Smooth muscle cell of the brain vasculature (primary cell): Measurements from ENCODE around the gene PCSK5.

Experiments
- DNase-seq: peaks from one replicate; pipeline ENCODE4 v3.0.0-alpha.2; 2012; ENCODE audit warnings: low read depth, low spot score

PCSK5 gene

DNA sequence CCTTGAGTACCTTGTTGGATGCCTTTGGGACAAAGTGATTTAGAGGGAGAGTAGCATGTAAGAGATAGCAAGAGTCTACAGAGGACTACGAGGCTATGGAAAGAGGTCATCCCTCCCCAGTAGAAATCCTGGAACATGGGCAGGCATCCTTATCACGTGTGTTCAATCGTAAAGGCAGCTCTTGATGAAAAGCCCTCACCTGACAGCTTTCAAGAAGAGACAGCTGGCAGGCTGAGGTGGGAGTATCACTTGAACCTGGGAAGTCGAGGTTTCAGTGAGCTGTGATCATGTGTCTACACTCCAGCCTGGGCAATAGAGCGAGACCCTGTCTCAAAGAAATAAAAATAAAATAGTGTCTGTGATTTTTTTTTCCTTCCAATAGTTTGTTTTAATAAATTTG lies 112.6 kb downstream of the PCSK5 start:
- DNase-seq = no peak

DNA sequence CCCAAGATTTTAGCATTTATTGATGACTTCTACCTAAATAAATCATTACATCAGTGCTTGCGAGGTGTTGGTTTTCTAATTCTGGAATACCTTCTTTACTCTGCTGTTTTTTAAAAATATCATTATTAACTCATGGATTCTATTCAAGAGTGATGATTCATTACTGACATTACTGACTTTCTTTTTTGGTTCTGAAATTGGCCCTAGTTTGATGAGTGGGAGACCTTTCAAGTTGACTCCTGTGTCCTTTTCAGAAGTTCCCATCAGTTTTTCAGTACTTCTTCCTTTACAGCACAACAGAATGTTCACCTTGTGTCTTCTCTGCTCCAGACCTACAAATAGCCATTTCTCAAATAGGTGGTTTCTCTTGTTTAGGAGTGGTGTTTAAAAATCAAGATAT lies 114.1 kb downstream of the PCSK5 start:
- no peak for DNase-seq

DNA sequence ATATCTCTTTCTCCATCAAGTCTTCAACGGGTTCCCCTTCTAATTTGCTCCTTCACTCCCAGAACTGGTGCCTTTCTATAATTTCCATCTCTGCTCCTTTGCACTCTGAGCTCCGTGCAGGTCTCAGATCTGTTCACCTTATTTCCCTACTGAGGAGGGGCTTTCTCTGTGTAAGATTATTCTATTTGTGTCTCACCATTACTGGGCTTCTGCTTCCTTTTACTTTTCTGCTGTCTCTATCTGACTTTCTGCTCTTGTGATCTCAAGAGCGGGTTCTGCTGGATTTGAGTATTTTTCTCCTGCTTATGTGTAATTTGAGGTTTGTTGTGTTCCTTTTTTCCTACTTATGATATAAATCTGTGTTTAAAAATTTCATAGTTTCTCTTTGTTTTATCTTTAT lies 117.5 kb downstream of the PCSK5 start:
- DNase-seq = no peak

DNA sequence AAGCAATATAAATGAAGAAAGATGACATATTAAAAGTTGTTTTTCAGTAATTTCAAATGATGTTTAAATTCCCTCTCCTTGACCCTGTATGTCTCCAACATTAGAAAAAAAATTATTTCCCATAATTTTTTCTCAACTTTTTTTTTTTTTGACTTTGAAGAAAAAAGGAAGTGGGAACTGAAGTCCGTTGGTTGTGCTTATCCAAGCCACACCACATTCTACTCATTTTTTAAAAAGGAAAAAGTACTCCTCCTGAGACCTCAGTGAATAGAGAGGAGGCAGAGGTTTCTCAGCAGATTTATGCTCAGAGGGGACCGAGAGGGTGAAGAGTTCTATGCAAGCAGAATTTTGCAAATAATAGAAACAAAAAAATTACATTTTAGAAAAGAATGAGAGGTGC lies 123.3 kb downstream of the PCSK5 start:
- DNase-seq = no peak

DNA sequence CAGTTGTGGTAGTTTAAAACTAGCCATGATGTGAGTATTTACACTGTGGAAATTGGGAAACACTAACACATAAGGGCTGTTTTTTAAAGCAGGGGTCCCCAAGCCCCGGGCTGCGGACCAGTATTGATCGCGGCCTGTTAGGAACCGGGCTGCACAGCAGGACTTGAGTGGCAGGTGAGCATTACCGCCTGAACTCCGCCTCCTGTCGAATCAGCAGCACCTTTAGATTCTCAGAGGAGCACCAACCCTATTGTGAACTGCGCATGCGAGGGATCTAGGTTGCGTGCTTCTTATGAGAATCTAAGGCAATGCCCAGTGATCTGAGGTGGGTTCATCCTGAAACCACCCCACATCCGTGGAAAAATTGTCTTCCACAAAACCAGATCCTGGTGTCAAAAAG lies 127.8 kb downstream of the PCSK5 start:
- DNase-seq = no peak

DNA sequence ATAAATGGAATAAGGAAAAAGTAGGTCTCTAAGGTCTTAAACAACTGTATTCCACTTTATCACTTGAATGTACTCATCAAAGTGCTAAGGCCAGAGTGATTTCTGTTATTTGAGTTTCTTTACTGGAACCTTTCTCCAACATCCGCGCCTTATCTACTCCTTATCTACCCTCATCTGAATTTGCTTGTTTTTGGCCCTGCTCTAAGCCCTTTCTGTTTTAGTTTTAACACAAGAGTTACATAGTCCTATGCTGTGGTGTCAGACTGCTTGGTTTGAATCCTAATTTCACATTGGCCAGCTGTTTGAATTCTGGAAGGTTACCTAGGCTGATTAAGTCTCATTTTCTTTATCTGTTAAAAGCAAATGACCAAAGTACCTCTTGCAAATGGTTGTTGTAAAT lies 128.3 kb downstream of the PCSK5 start:
- DNase-seq = no peak

DNA sequence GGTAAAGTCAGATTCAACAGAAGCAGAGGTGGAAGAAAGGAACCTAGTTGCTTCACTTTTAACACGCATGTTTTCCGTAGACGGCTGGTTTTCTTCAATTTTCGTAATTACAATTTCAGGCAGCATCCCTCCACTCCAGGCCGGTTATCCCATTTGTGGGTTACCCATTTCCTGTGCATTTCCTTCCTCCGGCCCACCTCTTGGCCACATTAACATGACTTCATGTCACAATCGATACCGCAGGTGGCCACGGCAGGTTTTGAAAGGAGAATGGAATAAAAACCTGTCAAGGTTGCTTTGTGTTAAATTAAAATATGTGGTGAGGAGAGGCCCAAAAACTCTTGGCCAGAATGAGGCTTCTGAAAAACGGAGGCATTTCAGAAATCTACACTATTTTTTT lies 130.2 kb downstream of the PCSK5 start:
- no peak for DNase-seq

DNA sequence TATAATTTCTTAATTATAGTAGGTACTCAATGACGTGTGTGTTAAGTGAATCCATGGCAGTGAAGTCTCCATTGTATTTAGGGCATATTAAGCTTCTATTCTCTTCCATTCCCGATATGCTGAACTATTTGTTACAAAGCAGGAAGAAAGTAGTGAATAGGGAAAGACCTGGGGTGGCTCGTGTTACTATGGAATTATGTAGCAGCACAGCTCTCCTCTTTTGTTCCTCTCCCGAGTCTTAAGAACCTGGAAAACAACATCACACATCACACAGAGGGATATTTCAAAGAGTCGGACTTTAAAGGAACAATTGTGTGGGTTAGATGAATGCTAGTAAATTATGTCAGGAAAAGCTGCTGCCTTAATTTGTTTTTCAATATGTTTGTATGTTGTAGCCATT lies 131.8 kb downstream of the PCSK5 start:
- DNase-seq = no peak

DNA sequence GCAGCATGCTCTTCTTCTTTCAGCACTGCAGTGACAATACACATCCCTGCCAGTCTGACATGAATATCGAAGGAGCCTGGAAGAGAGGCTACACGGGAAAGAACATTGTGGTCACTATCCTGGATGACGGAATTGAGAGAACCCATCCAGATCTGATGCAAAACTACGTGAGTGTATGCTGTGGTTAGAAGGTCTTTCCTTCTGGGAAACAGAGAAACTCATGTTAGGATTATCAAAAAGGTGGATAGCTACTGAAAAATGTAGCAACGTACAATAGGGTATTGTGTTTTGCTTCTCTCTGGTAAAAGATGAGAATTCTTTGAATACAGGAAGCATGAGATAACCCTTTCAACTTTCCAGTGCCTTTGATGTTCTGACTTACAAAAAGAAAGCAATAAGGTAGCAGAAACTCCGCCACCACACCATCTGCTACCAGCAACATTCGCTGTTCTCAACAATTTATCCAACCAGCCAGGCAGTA lies 133.3 kb downstream of the PCSK5 start:
- no peak for DNase-seq

DNA sequence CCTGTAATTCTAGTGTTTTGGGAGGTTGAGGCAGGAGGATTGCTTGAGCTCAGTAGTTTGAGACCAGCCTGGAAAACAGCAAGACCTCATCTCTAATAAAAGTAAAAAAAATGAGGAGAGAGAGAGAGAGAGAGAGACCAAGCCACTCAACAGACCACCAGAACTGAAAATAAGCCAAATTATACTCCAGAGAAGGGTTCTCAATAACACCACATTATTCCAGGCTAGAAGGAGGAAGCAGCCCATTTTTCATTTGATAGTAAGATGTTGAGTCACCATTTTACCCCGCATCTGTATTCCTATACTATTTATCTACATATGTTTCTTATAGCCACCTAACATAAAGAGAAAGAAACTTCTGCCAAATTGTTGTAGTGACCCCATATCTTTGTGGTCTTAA lies 134.8 kb downstream of the PCSK5 start:
- no peak for DNase-seq

DNA sequence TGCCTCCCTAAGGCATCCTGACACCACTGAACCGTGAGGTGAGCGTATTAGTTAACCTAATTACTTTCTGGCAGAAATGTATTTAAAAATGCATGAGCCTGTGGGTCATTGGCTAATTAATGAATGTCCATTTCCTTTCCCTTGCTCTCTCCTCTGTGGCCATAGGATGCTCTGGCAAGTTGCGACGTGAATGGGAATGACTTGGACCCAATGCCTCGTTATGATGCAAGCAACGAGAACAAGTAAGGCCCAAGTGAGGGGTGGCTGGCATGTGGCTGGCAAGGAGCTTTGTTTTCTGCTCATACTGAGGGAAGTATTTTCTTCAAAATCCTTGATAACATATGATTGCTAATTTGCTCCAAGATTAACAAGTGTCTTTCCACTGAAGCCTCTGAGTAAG lies 136.3 kb downstream of the PCSK5 start:
- no peak for DNase-seq

DNA sequence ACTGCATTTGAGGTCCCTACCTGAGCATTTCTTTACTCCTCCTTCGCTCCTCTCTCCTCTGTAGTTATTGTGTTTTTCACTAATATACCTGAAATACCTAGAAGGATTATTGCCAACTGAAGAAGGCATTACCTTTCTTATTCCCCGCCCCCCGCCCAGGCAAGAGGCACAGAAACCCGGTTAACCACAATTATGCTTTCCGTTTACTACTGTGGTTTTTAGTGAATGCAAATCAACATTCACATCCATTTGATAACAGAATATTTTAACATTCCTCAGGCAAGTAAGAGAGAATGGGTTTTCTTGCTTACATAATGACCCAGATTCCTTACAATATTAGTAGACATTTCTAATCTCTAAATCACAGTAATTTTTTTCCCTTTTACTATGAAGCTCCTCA lies 136.9 kb downstream of the PCSK5 start:
- DNase-seq = no peak

DNA sequence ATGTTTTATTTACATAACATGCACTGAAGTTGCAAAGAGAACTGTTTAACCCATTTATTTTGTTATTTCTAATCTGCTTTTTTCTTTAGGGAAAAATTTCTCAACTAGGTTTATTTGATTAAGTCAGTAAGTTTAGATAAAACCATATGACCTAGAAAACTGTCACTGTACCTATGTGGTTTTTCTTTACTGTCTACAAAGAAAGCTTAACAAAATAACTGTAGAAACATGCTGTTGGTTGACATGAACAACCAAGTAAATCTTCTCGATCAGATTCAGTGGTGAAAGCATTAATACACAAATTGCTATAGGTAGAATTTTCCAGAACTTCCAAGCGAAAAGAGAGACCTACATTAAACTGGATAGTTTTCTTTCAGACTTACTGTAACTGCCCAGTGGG lies 137.4 kb downstream of the PCSK5 start:
- no peak for DNase-seq

DNA sequence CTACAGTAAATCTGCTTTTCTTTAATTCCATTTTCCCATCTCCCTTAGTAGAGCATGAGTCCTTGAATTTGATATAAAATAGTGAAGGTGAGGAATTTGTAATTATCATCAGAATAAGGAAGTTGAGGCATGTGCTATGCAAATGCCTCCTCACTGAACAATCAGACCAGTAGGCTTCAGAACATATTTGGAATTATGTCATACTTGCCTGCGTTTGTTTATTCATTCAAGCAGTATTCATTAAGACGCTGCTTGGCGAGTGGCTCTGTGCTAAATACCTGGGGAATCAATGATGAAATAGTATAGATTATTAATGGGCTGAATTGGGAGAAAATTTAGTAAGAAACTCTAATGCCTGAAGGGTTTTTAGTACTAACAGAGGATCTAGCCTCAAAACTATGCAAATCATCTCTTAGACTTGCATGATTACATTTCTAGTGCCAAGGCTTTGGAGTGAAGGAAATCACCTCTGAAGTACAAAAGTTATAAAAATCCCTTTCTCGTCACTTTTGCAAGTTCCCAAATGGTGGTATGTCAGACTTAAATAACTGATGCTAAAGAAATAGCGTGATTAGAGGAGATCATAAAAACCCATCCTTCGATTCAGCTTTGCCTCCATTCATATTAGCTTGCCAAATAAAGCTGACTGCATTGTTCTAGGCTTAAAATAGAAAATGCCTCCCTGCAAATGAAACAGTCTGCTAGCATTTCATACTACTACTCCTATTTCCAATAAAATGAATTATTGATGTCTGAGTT lies 141.7 kb downstream of the PCSK5 start:
- DNase-seq = no peak

DNA sequence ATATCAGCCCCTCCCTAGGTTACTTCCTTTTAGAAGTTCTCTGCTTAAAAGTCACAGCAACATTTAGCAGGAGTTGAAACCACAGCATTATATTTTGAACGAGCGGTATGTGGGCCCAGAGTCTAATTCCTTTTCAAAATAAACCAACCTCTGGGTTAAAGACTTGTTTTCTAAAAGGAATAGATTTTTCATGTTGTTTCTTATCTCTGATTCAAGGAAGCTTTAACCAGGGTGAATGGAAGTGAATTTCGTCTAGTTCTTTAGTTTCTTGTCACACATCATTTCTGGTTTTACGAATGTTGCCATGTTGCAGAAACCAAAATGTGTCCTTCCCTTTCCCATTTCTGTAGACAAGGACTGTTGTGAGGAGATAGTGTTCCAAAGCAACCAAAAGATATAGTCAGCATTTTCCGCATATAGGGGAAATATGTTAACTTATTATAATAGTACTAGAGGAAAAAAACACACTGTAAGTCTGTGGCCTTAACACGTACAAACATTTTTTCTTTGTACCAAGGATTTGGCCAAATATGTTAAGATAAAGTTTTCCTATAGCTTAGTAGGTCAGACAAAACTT lies 142.4 kb downstream of the PCSK5 start:
- no peak for DNase-seq

DNA sequence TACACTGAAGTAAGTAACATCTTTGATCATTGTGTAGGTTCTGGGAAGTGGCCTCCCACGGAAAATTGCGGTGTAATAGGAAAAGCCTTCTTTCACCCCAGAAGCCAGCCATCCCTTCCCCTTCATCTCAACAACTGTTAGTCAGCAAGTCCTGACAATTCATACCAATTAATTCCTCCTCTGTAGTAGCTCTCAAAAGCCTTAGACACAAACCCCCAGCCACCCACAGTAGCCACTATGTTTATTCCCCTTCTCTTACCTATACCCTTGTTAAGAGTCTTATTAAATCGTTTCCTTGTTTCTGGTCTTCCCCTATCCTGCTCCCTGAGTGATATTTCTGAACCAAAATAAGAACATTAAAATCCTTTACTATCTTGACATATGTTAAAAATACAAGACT lies 143.6 kb downstream of the PCSK5 start:
- DNase-seq = no peak

DNA sequence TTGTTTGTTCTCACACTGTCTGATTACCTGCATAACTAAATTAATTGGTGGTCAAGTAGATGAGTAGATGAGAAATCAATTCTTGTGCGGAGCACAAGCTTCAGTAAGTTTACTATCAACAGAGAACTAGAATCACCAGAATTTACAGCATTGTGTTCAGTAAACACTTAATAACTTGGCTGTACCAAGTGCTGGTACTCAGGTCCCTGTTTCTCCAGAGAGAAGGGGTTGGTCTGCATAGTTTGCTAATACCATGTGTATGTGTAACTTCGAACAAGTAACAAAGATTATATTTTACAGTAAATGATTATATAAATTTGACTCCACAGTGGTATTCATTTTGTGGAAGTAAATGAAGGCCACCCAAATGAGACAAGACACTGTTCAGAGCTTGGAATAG lies 146.3 kb downstream of the PCSK5 start:
- DNase-seq = no peak

DNA sequence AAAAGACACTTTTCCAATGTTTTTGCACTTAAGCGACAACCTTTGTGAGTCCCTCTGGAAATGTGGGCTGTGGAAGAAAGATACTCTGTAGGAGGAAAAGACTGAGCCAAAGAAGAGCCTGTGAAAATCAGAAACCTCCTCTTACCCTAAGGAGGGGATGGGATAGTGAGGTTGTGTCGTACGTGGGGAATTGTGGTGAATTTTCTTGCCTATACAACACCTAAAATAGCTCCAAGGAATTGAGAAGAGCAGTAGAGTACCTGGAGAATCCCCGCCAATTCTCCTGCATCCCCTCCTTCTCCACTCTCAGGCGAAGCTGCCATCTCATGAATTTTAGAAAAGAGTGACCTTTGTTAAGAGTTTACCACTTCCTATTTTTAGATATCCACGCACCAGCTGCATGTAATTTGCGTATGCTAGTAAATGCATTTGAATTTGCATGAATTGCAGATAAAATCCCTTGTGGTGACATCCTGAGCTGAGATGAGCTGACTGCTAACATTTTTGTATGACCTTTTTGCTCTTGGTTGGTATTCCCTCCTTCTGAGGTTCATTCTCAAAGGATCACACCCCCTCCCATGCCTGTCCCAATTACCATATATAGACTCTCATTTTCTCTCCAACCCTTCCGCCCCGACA lies 147.2 kb downstream of the PCSK5 start:
- DNase-seq = no peak

DNA sequence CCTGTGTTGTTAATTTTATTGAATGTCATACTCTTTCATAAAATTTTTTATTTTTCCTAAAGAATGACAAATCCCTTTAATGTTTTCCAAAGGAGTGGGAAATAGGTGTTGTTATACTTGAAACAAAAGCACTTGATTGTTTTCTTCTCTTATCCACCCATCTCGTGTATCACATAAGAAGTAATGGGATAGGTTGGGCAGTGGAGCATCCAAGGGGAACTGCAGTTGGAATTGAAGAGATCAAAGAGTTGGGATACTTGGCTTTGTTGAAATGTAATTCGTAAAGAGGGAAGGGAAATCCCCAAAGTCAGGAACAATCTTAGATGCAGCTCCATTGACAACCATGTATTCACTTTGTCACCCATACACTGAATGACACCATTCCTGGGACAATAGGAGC lies 148.0 kb downstream of the PCSK5 start:
- no peak for DNase-seq

DNA sequence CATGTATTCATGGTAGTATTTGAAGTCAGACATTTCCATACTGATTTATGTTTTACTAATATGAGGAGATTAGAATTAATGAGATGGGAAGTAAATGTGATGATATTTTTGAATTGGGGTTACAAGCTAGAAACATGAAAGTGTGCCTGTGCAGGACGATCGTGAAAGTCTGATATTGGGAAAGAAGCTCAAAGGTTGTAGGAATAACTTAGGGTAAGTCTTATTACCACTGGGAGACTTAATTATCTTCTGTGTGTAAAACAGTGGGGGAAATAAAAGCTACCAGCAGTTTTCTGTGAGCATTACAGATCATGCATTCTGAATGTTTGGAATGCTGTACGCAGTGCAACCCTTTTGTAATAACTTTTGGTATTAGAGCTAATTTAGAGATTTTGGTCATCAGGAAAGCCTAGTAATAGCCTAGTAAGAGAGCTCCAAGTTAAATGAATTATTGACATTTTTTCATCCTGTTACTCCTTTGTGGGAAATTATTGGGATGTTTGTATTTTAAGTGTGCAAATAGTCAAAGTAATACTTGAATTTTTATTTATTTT lies 153.9 kb downstream of the PCSK5 start:
- DNase-seq = no peak

DNA sequence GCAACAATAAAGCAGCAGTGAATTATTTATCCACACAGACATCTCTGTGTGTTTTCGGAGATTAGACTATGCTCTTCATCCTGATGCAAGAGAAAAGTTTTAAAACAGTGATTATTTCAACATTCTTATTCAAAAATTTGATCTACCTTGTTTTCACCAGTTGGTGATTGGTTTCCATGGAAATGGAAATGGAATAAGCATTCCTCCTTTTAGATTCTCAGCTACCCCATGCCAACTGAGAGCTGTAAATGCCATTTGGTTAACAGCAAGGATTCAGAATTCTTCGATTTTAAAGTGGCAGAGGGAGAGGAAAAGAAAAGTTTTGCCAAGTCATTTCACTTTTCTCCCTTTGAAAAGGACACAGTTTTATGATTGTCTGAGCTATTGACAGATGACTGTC lies 154.7 kb downstream of the PCSK5 start:
- no peak for DNase-seq

DNA sequence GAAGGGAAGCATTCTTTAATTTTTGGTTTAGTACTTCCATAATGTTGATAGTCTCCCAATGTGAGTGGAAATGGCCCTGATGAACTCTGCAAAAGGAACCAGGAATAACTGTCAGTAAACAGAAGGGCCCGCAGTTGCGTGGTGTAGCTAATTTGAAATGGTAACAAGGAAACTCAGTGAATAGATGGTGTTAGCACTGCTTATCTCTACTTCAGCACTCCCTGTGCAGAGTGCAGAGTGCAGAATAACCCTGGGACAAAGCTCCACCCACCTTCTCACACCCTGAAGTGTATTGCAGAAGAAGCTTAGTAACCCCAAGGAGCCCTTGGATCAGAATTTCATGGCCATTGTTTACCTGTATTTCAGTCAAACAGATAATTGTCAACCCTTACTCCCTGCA lies 158.9 kb downstream of the PCSK5 start:
- no peak for DNase-seq

DNA sequence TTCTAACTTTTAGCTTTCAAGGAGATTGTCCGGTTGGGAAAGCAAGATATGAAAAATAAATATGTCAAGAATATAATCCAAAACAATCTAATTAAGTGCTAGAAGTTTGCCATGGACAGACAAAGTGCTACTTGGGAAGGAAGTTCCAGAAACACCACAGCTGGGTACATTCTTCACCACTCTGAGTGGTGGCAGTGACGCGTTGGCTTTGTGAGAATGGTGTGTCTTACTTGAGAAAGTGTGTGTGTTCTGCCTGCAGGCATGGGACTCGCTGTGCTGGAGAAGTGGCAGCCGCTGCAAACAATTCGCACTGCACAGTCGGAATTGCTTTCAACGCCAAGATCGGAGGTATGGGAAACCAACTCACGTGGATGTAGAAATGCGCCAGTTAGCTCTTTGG lies 177.2 kb downstream of the PCSK5 start:
- DNase-seq = no peak
